8988T (cell line): ENCODE results near the gene PRPH.
A peak's percentile ranks its signal among the peaks of the same experiment; 100 is the strongest.

Source experiments
- DNase-seq: peaks from one replicate; pipeline ENCODE4 v3.0.0; 2011

The PRPH gene

GRCh38 chr12:49334226-49334625, 39.3 kb downstream of the PRPH start:
- DNase-seq, result no peak

- no peak for DNase-seq
Measured at GRCh38 chr12:49334681-49335080, 39.7 kb downstream of the PRPH start.

DNA sequence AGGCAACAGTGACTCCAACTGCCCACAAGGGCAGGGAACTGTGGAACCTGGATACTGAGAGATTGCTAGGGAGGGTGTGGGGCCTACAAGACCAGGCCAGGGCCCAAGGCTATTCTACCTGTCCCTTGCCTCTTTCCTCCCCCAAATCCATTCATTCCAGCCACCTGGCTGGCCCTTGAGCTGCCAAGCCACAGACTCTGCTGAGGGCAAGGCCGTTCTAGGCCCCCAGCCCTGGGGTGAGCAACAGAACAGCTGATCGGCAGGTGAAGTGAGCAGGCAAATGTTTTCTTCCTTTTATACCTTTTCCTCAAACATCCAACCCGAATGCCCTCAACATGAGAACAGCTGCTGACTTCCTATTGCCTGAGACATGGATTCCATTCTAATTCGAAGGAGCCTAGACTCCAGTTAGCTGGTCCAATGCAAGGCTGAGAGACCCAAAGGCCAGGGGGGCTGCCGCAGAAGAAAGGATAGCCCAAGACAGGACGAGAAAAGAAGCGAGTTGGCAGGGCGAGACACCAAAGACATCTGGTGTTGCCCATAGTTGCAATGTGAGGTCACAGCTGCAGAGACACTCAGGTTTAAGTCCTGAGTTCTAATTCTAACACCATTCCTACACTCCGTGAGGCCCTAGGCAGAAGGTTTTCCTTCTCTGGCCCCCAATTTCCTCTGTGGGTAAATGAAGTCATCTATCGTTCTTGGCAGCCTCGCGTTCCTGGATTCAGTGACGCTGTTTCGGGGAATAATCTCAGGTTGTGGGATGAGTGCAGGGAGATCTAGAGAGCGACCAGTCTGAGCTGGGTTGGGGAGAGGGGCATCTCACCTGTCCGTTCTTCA, 40.4 kb downstream of the PRPH start:
- no peak for DNase-seq

GRCh38 chr12:49335955-49336644, 41.2 kb downstream of the PRPH start:
- no peak for DNase-seq

GRCh38 chr12:49336645-49337584, 42.0 kb downstream of the PRPH start, which contains the start of gene C1QL4:
Gene C1QL4 (minus strand): TSS chr12:49337188. CDS start chr12:49336477, 711 bp downstream.
- peak; percentile 99 for DNase-seq

- DNase-seq, result no peak
Measured at GRCh38 chr12:49338830-49339463, 44.0 kb downstream of the PRPH start.

DNA sequence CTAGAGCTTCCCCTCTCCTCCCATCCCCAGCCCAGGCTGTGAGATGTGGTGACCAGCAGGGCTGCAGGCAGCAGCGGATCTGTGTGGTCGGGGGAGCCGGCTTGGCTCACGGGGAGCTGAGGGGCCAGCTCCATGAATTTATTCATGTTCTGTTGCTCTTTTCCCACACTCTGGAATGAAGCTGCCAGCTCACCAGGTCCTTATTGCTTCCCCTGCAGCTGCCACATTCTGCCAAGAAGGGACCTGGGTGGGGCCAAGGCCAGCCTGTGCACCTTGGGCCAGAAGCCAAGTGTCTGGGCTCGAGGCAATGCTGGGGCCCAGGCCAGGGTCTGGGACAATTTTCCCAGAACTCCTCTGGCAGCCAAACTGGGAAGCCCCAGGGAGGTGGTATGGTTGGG, 44.5 kb downstream of the PRPH start:
- no peak for DNase-seq

GRCh38 chr12:49340095-49340870, 45.3 kb downstream of the PRPH start:
- DNase-seq, result no peak

DNA sequence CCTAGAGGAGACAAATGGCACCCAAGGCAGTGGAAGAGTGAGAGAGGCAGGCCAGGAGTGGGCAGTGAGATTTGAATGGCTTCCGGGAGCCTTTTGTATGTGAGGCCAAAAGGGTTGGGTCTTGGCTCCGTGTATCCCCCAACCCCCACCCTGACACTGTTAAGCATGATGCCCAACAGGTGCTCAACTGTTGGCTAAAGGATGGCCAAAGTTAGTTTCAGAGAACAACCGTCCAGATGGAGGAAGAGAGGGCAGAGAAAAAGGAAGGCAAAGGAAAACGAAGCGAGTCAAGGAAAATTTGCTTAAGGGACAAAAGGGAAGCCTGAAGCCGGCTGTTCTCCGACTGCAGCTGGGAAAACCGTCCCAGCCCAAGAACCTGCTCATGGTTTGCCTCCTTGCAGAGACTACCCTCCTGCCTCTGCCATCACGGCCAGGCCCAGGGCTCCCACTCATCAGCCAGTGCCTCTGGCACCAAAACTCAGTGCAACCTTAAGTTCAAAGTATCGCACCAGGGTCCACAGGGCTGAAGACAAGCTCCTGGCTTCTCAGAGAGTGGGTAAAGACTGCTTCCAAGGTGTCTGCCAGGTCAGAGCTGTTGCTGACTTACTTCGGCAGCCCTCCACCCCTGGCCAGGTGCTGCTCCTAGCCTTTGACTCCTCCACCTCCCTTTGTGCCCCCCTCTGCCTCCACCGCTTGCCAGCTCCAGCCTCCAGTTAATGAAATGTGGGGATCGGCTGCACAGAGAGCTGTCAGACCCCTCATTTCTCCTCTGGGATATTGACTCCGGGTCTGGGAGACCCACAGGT, 46.2 kb downstream of the PRPH start:
- DNase-seq, result no peak

DNA sequence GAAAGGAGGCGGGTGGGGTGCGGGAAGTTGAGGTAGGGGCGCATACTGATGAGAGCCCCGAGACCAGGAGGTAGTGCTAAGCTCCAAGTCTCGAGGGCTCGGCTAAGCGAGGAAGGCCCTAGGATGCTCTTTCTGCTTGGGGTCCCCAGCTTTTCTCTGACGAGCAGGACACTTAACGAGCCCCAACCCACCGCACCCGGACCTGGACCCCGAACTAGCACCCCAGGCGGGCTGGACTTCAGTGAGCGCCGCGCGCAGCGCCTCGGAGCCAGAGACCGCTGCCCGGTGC, 46.8 kb downstream of the PRPH start:
- no peak for DNase-seq

- peak; percentile 96 for DNase-seq
Measured at GRCh38 chr12:49342066-49342913, 47.3 kb downstream of the PRPH start.

DNA sequence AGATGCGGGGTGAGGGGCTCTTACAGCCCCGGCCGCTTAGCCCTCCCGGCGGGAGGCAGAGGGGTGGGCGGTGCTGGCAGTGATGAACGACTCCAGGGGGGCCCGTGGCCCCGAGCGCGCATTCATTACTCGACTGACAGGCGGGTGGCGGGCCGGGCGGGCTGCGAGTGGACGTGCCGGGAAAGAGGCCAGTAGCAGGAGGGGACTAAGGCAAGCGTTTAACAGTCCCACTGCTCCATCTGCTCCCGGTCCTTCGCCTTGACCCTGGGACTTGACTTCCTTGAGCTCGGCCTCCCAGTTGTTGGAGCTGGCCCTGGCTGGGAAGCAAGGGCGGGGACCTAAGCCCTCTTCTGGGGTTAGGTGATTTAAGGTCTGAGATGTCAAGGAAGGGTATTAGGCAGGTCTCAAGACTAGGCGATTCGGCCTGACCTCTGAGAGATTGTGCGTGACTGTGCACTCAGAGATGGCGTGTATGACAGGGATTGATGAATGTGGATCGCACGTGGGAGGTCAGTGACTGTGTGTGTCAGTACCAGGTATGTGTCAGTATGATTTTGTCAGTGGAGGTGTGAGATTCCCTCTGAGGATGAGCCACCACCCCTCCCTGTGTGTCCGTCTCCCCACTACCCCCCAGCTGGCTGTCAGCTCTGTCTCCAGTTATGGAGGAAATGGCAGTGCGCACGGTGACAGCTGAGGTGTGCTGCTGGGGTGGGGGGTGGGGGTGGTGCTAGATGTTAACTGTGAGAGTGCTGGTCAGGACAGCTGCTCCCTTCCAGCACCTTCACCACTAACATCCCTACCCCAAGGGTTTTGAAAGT, 48.2 kb downstream of the PRPH start:
- peak; percentile 20 for DNase-seq

DNA sequence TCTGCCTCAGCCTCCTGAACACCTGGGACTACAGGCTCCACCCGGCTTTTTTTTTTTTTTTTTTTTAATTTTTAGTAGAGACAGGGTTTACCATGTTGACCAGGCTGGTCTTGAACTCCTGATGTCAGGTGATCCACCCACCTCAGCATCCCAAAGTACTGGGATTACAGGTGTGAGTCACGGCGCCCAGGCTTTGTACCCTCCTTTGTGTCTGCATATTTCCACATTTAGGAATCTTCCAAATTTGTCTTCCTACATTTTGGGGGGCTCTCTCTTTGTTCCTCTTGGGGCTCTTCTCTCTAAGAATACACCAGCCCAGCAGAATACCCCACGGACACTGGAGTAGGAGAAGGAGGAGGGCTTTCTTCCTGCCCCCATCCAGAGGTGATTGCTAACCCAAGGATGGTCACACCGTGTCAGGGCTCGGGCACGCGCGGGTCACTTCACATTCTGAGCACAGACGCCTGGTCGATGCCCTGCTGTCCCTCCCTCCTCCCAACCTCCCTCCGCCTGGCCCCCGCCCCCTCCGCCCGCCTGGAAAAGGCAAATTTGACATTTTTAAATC, 49.6 kb downstream of the PRPH start:
- DNase-seq, result peak; percentile 35

GRCh38 chr12:49345051-49345824, 50.3 kb downstream of the PRPH start:
- peak; percentile 47 for DNase-seq

DNA sequence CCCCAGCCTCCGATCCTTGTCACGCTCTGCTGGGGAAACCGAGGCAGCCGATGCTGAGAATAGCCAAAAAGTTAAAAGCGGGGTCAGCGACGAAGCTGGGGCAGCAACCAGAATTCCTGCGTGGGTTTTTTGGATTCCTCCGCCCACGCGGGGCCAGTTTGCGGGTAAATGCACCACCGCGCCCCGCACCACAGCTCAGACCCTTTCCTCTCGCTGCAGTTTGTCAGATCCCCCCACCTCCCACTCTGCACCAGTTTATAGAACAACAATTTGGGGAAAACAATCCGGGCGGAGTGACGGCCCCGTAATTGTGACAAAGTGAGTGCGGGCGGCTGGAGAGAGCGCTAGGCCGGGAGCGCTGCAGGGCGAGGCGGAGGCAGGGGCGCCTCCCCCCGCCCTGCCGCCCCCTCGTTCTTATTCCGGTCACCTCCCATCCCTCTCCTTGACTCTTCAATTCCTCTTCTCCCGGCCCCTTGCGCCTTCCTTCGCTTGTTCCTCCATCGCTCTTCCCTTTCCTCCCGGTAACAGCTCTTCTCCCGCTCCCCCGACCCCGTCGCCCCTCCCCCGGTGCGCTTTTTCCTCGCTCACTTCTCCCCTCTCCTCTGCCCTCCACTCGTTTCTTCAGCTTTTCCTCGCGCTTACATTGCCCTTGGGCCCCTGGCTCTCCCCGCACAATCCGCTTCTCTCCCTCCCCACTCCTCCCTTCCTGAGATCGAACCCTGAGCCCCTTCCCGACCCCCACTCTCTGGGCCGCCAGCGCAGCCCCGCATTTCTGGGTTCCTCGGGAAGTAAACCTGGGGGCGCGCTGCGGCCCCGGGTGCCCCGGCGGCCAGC, 51.1 kb downstream of the PRPH start:
- DNase-seq, result peak; percentile 28

DNA sequence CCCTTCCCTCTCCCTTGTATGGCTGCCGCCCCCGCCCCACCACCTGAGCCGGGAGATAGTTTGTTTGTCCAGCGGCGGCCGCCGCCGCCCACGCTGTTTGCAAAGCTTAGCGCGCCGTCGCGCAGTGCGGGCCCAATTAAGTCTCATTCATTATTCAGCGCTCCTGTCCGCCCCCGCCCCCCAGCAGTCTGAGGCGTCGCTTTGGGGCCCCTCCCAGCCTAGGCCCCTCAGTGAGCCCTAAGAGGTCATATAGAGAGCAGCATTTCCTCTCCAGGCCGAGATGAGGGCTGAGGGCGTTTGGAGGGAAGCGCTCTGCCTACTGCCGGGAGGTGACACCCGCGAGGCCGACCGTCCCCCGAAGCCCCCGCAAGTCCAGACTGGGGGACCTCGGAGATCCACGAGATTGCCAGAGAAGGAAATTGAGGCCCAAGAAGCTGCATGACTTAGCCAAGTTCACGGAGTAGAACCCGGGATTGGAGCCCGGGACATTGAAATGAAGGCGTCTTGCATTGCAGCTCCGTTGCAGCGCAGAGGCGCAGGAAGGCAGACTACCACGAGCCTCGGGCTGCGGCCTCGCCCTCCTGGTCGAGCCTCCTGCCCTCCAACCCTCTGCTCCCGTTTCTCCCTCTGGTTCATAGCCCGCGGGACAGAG, 51.8 kb downstream of the PRPH start, which contains the start of gene DNAJC22:
Gene DNAJC22 (plus strand): TSS at position 230 of the 652 bp plus-strand sequence. CDS start 1,985 bp downstream, outside the sequence.
- peak; percentile 49 for DNase-seq
